Measurements from ENCODE around the gene GOLGA8T. TPM values are rescaled to one million over a fixed set of nuclear protein-coding genes. Genes with fewer than 3 reads are reported as not detected.
A peak's percentile ranks its signal among the peaks of the same experiment; 100 is the strongest.
"Not testable (repeated sequence)": the region's sequence is repeated elsewhere in the genome, so short reads cannot be mapped to it uniquely, and the experiment has no call there.

The GOLGA8T gene, protein sequence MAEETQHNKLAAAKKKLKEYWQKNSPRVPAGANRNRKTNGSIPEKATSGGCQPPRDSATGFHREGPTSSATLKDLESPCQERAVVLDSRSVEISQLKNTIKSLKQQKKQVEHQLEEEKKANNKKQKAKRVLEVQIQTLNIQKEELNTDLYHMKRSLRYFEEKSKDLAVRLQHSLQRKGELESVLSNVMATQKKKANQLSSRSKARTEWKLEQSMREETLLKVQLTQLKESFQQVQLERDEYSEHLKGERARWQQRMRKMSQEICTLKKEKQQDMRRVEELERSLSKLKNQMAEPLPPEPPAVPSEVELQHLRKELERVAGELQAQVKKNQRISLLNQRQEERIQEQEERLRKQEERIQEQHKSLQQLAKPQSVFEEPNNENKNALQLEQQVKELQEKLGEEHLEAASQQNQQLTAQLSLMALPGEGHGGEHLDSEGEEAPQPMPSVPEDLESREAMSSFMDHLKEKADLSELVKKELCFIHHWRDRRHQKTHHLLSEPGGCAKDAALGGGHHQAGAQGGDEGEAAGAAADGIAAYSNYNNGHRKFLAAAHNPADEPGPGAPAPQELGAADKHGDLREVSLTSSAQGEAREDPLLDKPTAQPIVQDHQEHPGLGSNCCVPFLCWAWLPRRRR
- not detected for polyA plus RNA-seq (ENCODE audit: low read depth in 6 of 6)

DNA sequence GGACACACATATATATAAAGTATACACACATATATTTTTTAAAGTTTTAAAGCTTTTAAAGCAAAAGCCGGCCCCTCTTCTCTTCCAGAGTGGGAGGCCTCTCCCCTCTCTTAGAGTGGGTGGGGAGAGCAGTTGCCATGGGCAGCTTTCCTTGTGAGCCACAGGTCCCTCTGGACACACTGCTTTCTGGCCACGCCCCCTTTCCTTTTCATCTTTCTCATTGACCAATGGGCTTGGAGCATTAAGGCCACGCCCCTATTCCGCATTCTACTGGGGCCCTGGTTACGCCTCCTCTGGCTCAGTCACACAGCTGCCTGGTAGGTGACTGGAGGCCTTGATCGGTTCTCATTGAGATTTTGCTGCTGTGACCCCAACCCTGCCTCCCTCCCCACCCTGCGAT, at the start of gene GOLGA8T:
Gene GOLGA8T, plus strand, starts transcription at position 301 of the 400 bp plus-strand sequence. Its CDS starts 98 bp downstream, at position 399.
- not testable (repeated sequence) for DNase-seq; H3K9me3 Mint-ChIP-seq; H3K27me3 Mint-ChIP-seq; H3K4me3 Mint-ChIP-seq; H3K27ac Mint-ChIP-seq; H3K36me3 Mint-ChIP-seq; ATAC-seq (ENCODE audit: low read depth in 2 of 2); H3K4me1 Mint-ChIP-seq

DNA sequence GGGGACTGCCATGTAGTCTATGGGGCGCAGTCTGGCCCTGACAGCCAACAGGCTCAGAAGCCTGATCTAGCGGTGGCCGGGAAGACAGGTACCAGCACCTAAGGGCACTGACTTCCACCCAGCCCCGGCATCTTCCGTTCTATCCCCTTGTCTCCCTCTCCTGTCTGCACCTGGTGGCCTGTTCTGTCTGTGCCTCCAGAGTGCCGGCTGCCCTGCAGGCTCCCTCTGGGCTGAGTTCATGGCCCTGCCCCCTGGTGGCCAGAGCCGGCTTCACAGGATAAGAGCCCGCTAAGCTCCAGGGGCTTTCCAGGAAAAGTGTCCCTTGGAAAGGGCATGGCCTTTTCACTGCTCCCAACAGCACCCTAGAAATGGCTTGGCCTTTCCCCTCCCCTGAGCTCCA, 37.0 kb upstream of the GOLGA8T start:
- H3K36me3 Mint-ChIP-seq, H3K27me3 Mint-ChIP-seq, H3K27ac Mint-ChIP-seq, H3K9me3 Mint-ChIP-seq, H3K4me3 Mint-ChIP-seq, DNase-seq, H3K4me1 Mint-ChIP-seq: not testable (repeated sequence)
- ATAC-seq (ENCODE audit: low read depth in 2 of 2): peak; percentile 65

DNA sequence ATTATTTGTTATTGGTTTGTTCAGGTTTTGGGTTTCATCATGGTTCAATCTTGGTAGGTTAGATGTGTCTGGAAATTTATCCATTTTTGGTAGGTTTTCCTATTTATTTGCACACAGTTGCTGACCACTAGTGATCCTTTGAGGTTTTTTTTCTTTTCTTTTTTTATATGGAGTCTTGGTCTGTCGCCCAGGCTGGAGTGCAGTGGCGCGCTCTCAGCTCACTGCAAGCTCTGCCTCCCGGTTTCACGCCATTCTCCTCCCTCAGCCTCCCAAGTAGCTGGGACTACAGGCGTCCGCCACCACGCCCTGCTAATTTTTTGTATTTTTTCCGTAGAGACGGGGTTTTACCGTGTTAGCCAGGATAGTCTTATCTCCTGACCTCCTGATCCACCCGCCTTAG, 32.0 kb upstream of the GOLGA8T start:
- not testable (repeated sequence) for H3K4me3 Mint-ChIP-seq; H3K36me3 Mint-ChIP-seq; ATAC-seq (ENCODE audit: low read depth in 2 of 2); H3K27ac Mint-ChIP-seq; DNase-seq; H3K27me3 Mint-ChIP-seq; H3K9me3 Mint-ChIP-seq; H3K4me1 Mint-ChIP-seq

DNA sequence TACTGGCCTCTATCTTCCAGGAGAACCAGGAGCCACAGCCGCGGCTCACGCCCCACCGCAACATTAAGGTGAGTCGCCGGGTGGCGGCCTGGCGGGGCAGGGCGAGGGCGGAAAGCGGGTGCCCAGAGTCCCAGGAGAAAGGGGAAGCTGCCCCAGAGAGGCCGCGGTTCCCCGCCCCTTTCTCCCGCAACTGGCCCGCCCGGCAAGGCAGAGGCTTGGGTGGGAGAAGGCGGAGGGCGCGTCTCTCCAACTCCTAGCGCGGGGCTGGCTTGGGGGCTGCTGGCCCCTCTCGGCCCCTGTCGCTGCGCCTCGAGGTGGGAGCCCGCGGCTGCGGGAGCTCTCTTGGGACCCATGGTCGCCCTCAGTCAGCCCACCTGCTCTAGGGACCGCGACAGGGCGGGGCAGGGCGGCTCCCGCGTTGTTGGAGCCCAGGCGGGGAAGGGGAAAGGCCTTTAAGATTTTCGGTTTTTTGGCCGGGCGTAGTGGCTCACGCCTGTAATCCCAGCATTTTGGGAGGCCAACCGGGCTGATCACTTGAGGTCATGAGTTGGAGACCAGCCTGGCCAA, 30.8 kb upstream of the GOLGA8T start:
- not testable (repeated sequence) for H3K4me1 Mint-ChIP-seq, H3K27ac Mint-ChIP-seq, DNase-seq, H3K36me3 Mint-ChIP-seq, H3K9me3 Mint-ChIP-seq, H3K27me3 Mint-ChIP-seq
- H3K4me3 Mint-ChIP-seq: peak overlapping the region in 1 of 8 donors; percentile 76
- ATAC-seq (ENCODE audit: low read depth in 2 of 2): peak; percentile 74 to 82

DNA sequence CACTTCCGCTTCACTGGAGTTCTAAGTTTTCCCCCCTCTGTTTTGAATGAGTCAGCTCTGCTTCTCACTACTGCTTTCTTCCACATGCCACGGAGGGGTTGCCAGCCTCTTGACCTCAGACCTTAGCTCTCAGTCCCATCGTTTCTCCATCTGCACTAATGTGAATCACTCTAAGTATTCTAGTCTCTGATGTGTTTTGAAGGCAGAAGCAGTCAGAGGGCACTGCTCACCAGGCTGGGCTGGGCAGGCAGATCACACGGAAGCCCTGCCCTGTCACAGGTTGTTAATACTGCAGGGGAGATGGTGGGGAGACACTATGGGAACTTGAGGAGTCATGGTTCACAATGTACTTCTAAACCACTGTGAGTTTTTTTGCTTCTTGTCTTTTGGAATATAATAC, 24.3 kb upstream of the GOLGA8T start:
- H3K27me3 Mint-ChIP-seq; H3K9me3 Mint-ChIP-seq; H3K27ac Mint-ChIP-seq; ATAC-seq (ENCODE audit: low read depth in 2 of 2); H3K4me3 Mint-ChIP-seq; H3K36me3 Mint-ChIP-seq; DNase-seq; H3K4me1 Mint-ChIP-seq: not testable (repeated sequence)

DNA sequence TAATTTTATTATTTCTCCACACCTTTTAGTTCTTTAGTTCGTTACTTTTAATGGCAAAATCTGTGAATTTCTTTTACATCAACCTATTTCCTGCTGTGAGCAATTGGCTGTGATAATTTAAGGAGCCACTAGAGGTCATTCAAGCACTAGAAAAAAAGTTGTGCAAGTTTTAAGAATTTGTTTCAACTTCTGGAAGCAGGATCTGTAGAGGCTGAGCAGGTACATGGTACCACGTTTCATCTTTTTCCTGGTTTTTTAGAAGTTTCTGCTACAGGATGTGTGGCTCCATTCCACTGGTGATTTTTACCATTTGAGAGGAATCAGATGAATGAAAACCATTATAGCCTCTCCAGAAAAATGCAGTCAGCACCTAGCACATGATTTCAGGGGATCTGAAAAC, 4.8 kb upstream of the GOLGA8T start:
- H3K4me1 Mint-ChIP-seq; ATAC-seq (ENCODE audit: low read depth in 2 of 2); H3K9me3 Mint-ChIP-seq; H3K27ac Mint-ChIP-seq; H3K27me3 Mint-ChIP-seq; H3K4me3 Mint-ChIP-seq; DNase-seq; H3K36me3 Mint-ChIP-seq: not testable (repeated sequence)

- not testable (repeated sequence) for H3K9me3 Mint-ChIP-seq; H3K4me1 Mint-ChIP-seq; H3K27ac Mint-ChIP-seq; ATAC-seq (ENCODE audit: low read depth in 2 of 2); DNase-seq; H3K36me3 Mint-ChIP-seq; H3K4me3 Mint-ChIP-seq; H3K27me3 Mint-ChIP-seq
These were observed 8.4 kb downstream of the GOLGA8T start for GRCh38 chr15:30143246-30143645.

DNA sequence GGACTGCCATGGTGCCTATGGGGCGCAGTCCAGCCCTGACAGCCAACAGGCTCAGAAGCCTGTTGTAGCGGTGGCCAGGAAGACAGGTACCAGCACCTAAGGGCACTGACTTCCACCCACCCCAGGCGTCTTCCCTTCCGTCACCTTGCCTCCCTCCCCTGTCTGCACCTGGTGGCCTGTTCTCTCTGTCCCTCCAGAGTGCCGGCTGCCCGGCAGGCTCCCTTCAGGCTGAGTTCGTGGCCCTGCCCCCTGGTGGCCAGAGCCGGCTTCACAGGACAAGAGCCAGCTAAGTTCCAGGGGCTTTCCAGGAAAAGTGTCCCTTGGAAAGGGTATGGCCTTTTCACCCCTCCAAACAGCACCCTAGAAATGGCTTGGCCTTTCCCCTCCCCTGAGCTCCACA, 15.0 kb downstream of the GOLGA8T start:
- H3K36me3 Mint-ChIP-seq; H3K4me1 Mint-ChIP-seq; H3K4me3 Mint-ChIP-seq; DNase-seq; H3K9me3 Mint-ChIP-seq; H3K27me3 Mint-ChIP-seq; ATAC-seq (ENCODE audit: low read depth in 2 of 2); H3K27ac Mint-ChIP-seq: not testable (repeated sequence)

- not testable (repeated sequence) for H3K36me3 Mint-ChIP-seq; DNase-seq; ATAC-seq (ENCODE audit: low read depth in 2 of 2); H3K9me3 Mint-ChIP-seq; H3K4me1 Mint-ChIP-seq; H3K27me3 Mint-ChIP-seq; H3K27ac Mint-ChIP-seq; H3K4me3 Mint-ChIP-seq
These were observed 27.9 kb downstream of the GOLGA8T start for GRCh38 chr15:30162479-30163357.

DNA sequence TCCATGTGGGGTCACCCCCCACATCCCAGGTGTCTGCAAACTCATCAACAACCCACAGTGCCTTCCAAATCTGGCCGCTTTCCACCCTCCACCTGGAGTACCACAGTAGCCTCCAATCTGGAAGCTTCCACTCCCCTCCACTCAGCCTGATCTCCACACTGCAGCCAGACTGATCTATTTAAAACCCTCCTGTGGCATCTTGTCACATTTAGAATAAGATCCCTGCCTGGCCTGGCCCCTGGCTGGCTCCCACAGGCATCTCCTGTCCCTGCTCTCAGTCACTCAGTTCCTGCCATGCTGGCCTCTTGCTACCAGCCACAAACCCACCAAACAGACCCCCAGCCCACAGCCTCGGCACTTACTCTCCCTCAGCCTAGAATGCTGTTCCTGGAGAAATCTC, 28.9 kb downstream of the GOLGA8T start:
- H3K27me3 Mint-ChIP-seq; H3K36me3 Mint-ChIP-seq; H3K27ac Mint-ChIP-seq; ATAC-seq (ENCODE audit: low read depth in 2 of 2); H3K9me3 Mint-ChIP-seq; H3K4me3 Mint-ChIP-seq; H3K4me1 Mint-ChIP-seq; DNase-seq: not testable (repeated sequence)

- not testable (repeated sequence) for H3K9me3 Mint-ChIP-seq; DNase-seq; H3K4me3 Mint-ChIP-seq; ATAC-seq (ENCODE audit: low read depth in 2 of 2); H3K27ac Mint-ChIP-seq; H3K4me1 Mint-ChIP-seq; H3K27me3 Mint-ChIP-seq; H3K36me3 Mint-ChIP-seq
These were observed 29.4 kb downstream of the GOLGA8T start for GRCh38 chr15:30164257-30164656.

DNA sequence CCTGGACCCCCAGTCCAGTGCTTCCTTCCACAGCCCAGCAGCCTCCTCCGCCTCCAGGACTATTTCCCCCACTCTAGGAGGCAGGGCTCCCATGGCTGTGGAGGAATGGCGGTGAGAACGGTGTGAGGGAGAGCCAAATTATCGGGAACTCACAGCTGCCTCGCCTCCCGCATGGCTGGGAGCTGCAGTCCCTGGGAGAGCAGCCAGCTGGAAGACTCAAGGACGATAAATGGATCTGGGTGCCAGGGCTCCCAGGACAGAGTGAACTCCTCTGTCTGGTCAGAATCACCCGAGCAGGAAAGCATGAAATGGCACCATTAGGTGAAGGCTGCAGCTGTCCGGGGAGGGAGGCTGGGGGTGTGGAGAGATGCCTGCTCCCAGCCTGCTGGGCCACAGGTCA, 32.6 kb downstream of the GOLGA8T start:
- ATAC-seq (ENCODE audit: low read depth in 2 of 2); H3K4me1 Mint-ChIP-seq; H3K27me3 Mint-ChIP-seq; H3K36me3 Mint-ChIP-seq; H3K4me3 Mint-ChIP-seq; H3K27ac Mint-ChIP-seq; DNase-seq; H3K9me3 Mint-ChIP-seq: not testable (repeated sequence)

- H3K9me3 Mint-ChIP-seq; H3K4me1 Mint-ChIP-seq; H3K27me3 Mint-ChIP-seq; ATAC-seq (ENCODE audit: low read depth in 2 of 2); DNase-seq; H3K4me3 Mint-ChIP-seq; H3K27ac Mint-ChIP-seq; H3K36me3 Mint-ChIP-seq: not testable (repeated sequence)
These were observed 33.0 kb downstream of the GOLGA8T start for GRCh38 chr15:30167886-30168285.
